NCI-H1417 treated with DMSO at 0.1 percent for 48 hours (cell line): ENCODE data around the gene TRIM75.
"Not testable (repeated sequence)": the region's sequence is repeated elsewhere in the genome, so short reads cannot be mapped to it uniquely, and the experiment has no call there.

Experiments
- DNase-seq: peaks from one replicate; lab custom pipeline; 2025; lab: John Stamatoyannopoulos, UW

TRIM75 gene

GRCh38 chr4:165077034-165077578 is 23.4 kb downstream of the TRIM75 start:
- DNase-seq, result no peak

GRCh38 chr4:165079476-165079875 is 25.8 kb downstream of the TRIM75 start:
- no peak for DNase-seq

GRCh38 chr4:165084787-165085186 is 31.1 kb downstream of the TRIM75 start:
- not testable (repeated sequence) for DNase-seq

- no peak for DNase-seq
Measured at GRCh38 chr4:165085946-165086345, 32.3 kb downstream of the TRIM75 start.

GRCh38 chr4:165088366-165088765 is 34.7 kb downstream of the TRIM75 start:
- DNase-seq, result no peak

- DNase-seq, result not testable (repeated sequence)
Measured at GRCh38 chr4:165092187-165092586, 38.5 kb downstream of the TRIM75 start.

GRCh38 chr4:165094873-165095272 is 41.2 kb downstream of the TRIM75 start:
- DNase-seq, result no peak

- no peak for DNase-seq
Measured at GRCh38 chr4:165095291-165095690, 41.6 kb downstream of the TRIM75 start.

GRCh38 chr4:165096776-165097175 is 43.1 kb downstream of the TRIM75 start:
- DNase-seq, result no peak

GRCh38 chr4:165101641-165102040 is 48.0 kb downstream of the TRIM75 start:
- no peak for DNase-seq

- DNase-seq, result no peak
Measured at GRCh38 chr4:165106518-165106917, 52.9 kb downstream of the TRIM75 start.
